Nephron progenitor cell (in vitro differentiated cells): ENCODE results near the gene FAM53B.
A peak's percentile ranks its signal among the peaks of the same experiment; 100 is the strongest.

ENCODE experiments used
- DNase-seq: peaks from one replicate; pipeline ENCODE4 v3.0.0; 2021
- H3K27ac Mint-ChIP-seq: 2 replicates; pipeline ENCODE4 v1.8.0; 2021; ENCODE audit warnings: mild to moderate bottlenecking, moderate library complexity, mixed read lengths
- H3K27me3 Mint-ChIP-seq: 2 replicates; pipeline ENCODE4 v1.8.0; 2021; ENCODE audit warnings: mild to moderate bottlenecking, low read depth, mixed read lengths; ENCODE audit not compliant: poor library complexity
- H3K36me3 Mint-ChIP-seq: 2 replicates; pipeline ENCODE4 v1.8.0; 2021; ENCODE audit warnings: low read depth, mixed read lengths
- H3K4me1 Mint-ChIP-seq: 2 replicates; pipeline ENCODE4 v1.8.0; 2021; ENCODE audit warnings: mixed read lengths
- H3K4me3 Mint-ChIP-seq: 2 replicates; pipeline ENCODE4 v1.8.0; 2021; ENCODE audit warnings: mild to moderate bottlenecking, moderate library complexity, mixed read lengths
- H3K9me3 Mint-ChIP-seq: 2 replicates; pipeline ENCODE4 v1.8.0; 2021; ENCODE audit warnings: mild to moderate bottlenecking, moderate library complexity, mixed read lengths
- TF ChIP-seq, protein P1 (sequence below): fragments of 200-600 bp; sonication (generic); IDR thresholded peaks from 2 replicates; pipeline ENCODE4 v1.5.0; 2021; ENCODE audit warnings: antibody characterized with exemption

FAM53B gene

GRCh38 chr10:124722798-124723783, 21.1 kb downstream of the FAM53B start:
- Mint-ChIP-seq H3K27me3 (no peaks in the 10 kb centered on the region), H3K4me1 (peaks cover 64% of the 10 kb centered on the region), H3K9me3 (no peaks in the 10 kb centered on the region), H3K36me3 (peaks cover 18% of the 10 kb centered on the region), H3K27ac (peak overlapping the region; percentile 52), H3K4me3 (no peak overlapping the region)
- no peak for DNase-seq
- TF ChIP-seq, protein P1, sequence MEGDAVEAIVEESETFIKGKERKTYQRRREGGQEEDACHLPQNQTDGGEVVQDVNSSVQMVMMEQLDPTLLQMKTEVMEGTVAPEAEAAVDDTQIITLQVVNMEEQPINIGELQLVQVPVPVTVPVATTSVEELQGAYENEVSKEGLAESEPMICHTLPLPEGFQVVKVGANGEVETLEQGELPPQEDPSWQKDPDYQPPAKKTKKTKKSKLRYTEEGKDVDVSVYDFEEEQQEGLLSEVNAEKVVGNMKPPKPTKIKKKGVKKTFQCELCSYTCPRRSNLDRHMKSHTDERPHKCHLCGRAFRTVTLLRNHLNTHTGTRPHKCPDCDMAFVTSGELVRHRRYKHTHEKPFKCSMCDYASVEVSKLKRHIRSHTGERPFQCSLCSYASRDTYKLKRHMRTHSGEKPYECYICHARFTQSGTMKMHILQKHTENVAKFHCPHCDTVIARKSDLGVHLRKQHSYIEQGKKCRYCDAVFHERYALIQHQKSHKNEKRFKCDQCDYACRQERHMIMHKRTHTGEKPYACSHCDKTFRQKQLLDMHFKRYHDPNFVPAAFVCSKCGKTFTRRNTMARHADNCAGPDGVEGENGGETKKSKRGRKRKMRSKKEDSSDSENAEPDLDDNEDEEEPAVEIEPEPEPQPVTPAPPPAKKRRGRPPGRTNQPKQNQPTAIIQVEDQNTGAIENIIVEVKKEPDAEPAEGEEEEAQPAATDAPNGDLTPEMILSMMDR: no peak

DNA sequence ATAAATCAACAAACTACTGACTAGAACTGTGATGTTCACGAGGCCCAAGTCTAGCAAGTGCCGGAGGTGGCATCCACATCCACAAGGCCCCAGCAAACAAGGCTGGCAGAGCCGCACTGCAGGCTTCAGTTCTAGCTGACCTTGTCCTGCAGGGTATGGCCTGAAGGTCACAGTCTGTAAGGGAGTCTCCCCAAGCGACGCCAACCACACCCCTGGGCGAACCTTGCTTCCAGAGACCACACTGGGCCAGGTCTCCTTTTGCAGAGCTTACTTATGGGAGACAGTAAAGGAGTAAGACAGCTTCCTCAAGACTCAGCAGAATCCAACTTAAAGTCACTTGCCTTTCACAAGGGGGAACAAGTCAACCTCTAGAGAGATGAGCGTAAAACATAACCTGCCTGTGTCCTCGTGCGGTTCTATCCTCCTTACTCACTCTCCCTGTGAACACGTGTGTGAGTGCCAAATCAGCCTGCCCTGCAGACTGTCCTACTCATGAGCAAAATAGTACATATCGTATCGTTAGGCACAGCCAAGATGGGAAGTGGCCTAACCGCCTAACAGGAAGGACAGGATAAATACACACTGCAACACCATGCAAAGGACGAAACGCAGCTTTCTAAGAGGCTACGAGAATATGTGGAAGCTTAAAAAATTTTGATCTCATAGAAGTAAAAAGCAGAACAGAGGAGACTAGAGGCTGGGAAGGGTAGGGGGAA, 22.7 kb downstream of the FAM53B start:
- TF ChIP-seq, protein P1: no peak
- peaks cover 78% of the 10 kb centered on the region for H3K4me1 Mint-ChIP-seq
- no peak for DNase-seq
- H3K36me3 Mint-ChIP-seq: peaks cover 17% of the 10 kb centered on the region
- peak overlapping the region; percentile 39 for H3K27ac Mint-ChIP-seq
- H3K4me3 Mint-ChIP-seq: no peak overlapping the region
- H3K27me3 Mint-ChIP-seq: no peaks in the 10 kb centered on the region
- no peaks in the 10 kb centered on the region for H3K9me3 Mint-ChIP-seq

- TF ChIP-seq, protein P1: no peak
- Mint-ChIP-seq H3K27me3 (no peaks in the 10 kb centered on the region), H3K4me3 (no peak overlapping the region), H3K36me3 (peaks cover 17% of the 10 kb centered on the region), H3K9me3 (no peaks in the 10 kb centered on the region), H3K27ac (peak overlapping the region; percentile 36), H3K4me1 (peaks cover 80% of the 10 kb centered on the region)
- no peak for DNase-seq
These were observed 24.8 kb downstream of the FAM53B start for GRCh38 chr10:124719213-124719851.

DNA sequence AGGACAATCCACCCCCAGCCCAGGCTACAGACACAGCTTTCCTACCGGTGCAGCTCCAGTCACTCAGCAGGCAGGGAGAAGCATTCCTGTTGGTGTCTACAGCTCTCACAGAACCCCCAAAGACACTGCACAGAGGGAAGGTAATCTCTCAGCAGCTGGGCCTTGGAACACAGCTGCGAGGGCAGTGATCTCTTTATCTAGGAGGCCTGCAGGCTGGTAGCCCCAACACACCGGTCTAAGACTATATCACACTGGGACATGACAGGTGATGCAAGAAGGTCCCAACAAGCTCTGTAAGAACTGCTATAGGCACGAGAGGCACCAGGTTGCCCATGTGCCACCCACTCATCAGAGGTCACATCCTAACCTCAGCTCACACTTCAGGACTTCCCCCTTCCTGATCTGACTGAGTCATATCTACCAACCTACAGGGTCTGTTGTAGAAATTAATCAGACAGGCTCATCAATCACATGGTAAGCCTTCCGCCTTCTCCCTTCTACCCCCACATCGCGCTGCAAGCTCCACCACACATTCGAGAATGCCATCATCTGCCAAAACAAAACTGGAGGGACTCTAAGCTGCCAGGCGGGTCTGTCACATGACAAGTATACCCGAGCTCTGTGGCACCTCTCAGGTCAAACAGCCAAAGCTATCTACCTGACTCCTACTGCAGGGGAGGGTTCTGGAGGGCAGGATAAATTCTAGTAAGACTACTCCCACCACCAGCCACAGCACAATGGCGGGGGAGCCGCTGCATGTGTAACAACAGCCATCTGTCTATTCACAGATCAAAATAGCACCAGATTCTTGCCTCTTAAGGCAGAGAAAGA, 26.1 kb downstream of the FAM53B start:
- TF ChIP-seq, protein P1: no peak
- Mint-ChIP-seq H3K27me3 (no peaks in the 10 kb centered on the region), H3K4me3 (peak overlapping the region; percentile 4), H3K27ac (peak overlapping the region; percentile 58), H3K4me1 (peaks cover 79% of the 10 kb centered on the region), H3K36me3 (peaks cover 19% of the 10 kb centered on the region), H3K9me3 (no peaks in the 10 kb centered on the region)
- DNase-seq: no peak

GRCh38 chr10:124717041-124717757, 27.0 kb downstream of the FAM53B start:
- no peaks in the 10 kb centered on the region for H3K27me3 Mint-ChIP-seq
- TF ChIP-seq, protein P1: no peak
- DNase-seq: no peak
- no peaks in the 10 kb centered on the region for H3K9me3 Mint-ChIP-seq
- H3K4me1 Mint-ChIP-seq: peaks cover 77% of the 10 kb centered on the region
- peak overlapping the region; percentile 47 for H3K4me3 Mint-ChIP-seq
- peak overlapping the region; percentile 94 for H3K27ac Mint-ChIP-seq
- H3K36me3 Mint-ChIP-seq: peaks cover 21% of the 10 kb centered on the region
